Esophagus muscularis mucosa (tissue), 3 donors: ENCODE data around the gene APOM.

Experiments used
- POLR2A ChIP-seq: fragments of 450-650 bp; IDR thresholded peaks from one replicate; pipeline ENCODE4 v1.6.1; 2017; ENCODE audit warnings: antibody characterized with exemption, moderate library complexity, mild to moderate bottlenecking, low read depth
- POLR2AphosphoS5 ChIP-seq, 2 donors: sonication (generic); formaldehyde crosslinking; IDR thresholded peaks; one replicate each; pipeline ENCODE4 v1.6.1; 2017; ENCODE audit warnings: antibody characterized with exemption in 2 of 2
- TF ChIP-seq, protein P1 (sequence below), 3 experiments: fragments of 200-600 bp in 2 of 3; fragments of 450-650 bp in 1 of 3; sonication (generic) in 2 of 3; IDR thresholded peaks; one replicate each; pipeline ENCODE4 v1.5.1; 2017 to 2019; ENCODE audit warnings: antibody characterized with exemption in 3 of 3, mild to moderate bottlenecking in 2 of 3, moderate library complexity in 1 of 3

DNA sequence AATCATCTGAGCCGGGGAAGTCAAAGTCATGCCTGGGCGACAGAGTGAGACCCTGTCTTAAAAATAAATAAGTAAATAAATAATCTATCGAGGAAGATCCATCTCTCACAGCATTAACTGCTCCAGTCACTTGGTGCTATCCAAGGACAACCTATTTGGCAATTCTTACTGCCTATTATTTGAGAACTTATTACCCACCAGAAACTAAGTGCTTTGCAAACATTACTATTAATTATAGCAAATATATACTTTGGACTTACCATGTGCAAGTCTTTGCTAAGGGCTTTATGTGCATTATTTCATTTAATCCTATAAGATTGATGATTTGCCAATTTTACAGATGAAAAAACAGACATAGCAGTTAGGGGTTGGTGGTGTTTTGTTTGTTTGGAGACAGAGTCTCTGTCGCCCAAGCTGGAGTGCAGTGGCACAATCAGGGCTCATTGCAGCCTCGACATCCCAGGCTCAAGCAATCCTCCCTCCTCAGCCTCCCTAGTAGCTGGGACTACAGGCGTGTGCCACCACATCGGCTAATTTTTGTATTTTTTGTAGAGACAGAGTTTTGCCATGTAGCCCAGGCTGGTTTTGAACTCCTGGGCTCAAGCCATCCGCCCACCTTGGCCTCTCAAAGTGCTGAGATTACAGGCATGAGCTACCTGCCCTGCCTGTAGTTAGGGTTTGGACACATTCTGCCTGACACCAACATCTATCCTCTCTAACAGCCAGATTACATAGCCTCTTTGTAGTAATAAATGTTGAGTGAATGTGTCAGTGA lies 933 bp upstream of the APOM start:
- no peak for TF ChIP-seq POLR2A
- TF ChIP-seq, protein P1, sequence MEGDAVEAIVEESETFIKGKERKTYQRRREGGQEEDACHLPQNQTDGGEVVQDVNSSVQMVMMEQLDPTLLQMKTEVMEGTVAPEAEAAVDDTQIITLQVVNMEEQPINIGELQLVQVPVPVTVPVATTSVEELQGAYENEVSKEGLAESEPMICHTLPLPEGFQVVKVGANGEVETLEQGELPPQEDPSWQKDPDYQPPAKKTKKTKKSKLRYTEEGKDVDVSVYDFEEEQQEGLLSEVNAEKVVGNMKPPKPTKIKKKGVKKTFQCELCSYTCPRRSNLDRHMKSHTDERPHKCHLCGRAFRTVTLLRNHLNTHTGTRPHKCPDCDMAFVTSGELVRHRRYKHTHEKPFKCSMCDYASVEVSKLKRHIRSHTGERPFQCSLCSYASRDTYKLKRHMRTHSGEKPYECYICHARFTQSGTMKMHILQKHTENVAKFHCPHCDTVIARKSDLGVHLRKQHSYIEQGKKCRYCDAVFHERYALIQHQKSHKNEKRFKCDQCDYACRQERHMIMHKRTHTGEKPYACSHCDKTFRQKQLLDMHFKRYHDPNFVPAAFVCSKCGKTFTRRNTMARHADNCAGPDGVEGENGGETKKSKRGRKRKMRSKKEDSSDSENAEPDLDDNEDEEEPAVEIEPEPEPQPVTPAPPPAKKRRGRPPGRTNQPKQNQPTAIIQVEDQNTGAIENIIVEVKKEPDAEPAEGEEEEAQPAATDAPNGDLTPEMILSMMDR (IDR thresholded peaks at IDR 0.05), result no peak
- no peak for TF ChIP-seq POLR2AphosphoS5 (IDR thresholded peaks at IDR 0.05)
